HT1080 (cell line): ENCODE results near the gene EFHD1. TPM values are rescaled to one million over a fixed set of nuclear protein-coding genes. Genes with fewer than 3 reads are reported as not detected.

ENCODE experiments used
- DNase-seq: peaks from one replicate; pipeline ENCODE4 v3.0.0-alpha.2; 2015; ENCODE audit warnings: low read depth
- polyA plus RNA-seq, 2 experiments: library from polyadenylated mRNA; depleted of rRNA; stranded (reverse); fragments of >200 nt; gene quantifications; 2 replicates each; pipeline ENCODE4 v1.2.3, GENCODE V29; 2015
- total RNA-seq: library from RNA; depleted of rRNA; stranded (reverse); fragments of >200 nt; shearing (Covaris generic); gene quantifications from 2 replicates; pipeline ENCODE4 v1.2.3, GENCODE V29; 2014; rRNA removed

EFHD1 gene
- not detected in 2 replicates for total RNA-seq
- polyA plus RNA-seq (2015; cell fraction: cytosol; rRNA removed) = not detected in 2 replicates
- not detected in 2 replicates for polyA plus RNA-seq (2015; cell fraction: nucleus; rRNA removed)

DNA sequence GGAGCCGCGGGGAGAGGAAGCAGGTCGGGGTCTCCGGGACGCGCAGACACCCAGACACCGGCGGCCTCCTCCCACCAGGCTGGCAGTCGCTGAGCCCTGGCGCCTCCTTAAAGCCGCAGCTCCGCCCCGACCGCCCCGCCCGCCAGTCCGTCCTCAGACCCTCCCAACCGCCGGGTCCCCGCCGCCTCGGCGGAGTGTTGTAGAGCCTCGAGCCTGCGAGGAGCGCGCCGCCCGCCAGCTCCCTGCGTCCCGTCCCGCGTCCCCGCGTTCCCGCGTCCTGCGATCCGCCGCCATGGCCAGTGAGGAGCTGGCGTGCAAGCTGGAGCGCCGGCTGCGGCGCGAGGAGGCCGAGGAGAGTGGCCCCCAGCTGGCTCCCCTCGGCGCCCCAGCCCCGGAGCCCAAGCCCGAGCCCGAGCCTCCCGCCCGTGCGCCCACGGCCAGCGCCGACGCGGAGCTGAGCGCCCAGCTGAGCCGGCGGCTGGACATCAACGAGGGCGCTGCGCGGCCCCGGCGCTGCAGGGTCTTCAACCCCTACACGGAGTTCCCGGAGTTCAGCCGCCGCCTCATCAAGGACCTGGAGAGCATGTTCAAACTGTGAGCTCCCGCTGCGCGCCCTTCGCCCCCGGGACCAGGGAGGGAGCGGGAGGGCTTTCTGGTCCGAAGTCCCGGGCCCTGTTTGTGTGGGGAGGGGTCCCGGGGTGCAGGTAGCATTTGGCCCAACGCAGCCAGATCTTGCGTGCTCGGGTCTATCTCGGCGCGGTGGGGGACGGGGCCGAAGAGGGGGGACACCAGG lies at the start of gene EFHD1:
TSS of gene EFHD1 (plus strand) at position 192 of the 793 bp plus-strand sequence. CDS start at position 293, 101 bp downstream.
- DNase-seq = no peak

DNA sequence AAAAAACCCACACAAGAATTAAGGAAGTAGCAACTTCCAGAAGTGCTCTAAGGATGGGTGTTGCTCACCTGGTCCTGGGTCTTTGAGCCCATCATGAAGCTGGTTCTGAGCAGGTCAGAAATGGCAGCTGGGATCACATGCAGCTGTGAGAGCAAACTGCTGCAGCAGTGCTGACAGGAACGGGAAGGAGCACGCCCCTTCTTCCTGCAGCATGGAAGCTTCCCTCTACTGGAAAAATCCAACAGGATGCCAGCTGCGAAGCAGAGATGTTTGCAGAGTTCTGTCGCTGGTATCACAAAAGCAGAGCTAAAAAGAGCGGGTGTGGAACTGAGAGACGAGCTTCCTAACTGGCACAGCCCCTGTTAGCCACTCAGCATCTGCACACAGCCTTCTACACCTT lies 49.2 kb upstream of the EFHD1 start:
- DNase-seq = no peak

DNA sequence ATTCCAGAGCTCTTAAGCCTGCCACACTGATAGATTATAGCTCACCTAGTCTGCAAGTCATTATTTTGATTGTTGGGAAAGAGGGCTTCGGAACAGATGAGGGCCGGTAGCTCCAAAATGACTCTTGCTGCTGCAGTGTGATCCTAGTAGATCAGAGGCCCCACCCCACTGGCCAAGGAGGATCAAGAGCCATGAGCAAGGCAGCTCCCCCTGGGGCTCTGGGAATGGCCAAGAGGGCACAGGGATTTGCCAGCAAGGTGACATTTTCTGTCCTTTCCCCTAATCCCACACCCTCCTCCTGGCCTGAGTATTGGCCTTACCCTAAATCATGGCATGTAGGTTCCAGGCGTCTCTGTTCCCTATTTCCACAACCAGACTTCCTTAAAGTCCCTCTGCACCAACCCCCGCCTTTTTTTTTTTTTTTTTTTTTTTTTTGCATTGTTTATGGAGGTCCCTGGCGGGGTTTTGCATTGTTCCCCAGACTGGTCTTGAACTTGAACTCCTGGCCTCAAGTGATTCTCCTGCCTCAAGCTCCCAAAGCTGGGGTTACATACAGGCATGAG lies 46.4 kb upstream of the EFHD1 start:
- no peak for DNase-seq

GRCh38 chr2:232587512-232587911 lies 45.9 kb upstream of the EFHD1 start:
- DNase-seq = no peak

DNA sequence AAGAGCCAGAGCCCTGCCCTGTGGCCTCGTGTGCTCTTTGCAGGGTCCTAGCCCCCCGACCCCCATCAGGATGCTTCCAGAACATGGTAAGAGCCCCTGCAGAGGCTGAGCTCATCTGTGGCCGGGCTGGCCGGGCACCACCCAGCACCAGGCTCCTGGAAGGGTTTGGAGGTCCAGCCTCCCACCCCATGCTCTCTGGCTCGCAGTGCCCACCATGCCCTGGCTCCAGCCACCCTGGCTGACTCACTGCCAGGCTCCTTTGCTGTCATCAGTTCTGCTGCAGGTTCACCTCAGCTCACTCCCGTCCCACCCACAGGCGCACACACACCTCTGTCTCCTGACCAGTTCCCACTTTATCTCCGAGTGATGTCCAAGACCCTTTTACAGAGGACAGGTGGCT lies 45.4 kb upstream of the EFHD1 start:
- DNase-seq = no peak

GRCh38 chr2:232588680-232589585 lies 44.5 kb upstream of the EFHD1 start:
- peak; percentile 67 for DNase-seq

DNA sequence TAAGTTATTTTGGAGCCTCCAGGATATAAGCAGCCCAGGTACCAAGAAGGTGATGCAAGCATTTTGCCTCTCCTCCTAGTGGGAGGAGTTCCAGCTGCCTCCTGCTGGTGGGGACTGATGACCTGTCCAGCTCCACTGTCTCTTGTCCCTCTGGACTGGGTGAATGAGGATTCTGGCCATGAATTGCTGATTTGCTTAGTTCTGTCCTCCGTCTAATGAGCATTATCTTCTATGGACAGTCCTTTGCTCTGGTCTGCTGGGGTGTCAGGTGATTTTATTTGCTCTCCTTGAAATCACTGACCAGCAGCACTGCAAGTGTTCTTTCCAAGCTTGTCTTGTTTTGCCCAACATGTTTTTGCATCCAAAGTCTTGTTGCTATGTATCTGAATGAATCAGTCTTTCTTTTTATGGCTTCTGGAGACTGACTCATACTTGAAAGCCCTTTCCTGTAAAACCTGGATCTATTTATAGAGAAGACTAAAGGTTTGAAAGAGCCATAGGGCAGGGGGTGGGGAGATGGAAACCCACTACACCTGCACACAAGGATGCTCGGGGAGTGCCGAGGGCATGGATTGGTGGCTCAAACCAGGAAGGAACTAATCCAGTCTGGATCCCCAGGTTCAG lies 40.5 kb upstream of the EFHD1 start:
- peak; percentile 88 for DNase-seq

- no peak for DNase-seq
These were observed 39.4 kb upstream of the EFHD1 start for GRCh38 chr2:232593982-232594381.

GRCh38 chr2:232597362-232598079 lies 35.9 kb upstream of the EFHD1 start:
- DNase-seq = no peak

DNA sequence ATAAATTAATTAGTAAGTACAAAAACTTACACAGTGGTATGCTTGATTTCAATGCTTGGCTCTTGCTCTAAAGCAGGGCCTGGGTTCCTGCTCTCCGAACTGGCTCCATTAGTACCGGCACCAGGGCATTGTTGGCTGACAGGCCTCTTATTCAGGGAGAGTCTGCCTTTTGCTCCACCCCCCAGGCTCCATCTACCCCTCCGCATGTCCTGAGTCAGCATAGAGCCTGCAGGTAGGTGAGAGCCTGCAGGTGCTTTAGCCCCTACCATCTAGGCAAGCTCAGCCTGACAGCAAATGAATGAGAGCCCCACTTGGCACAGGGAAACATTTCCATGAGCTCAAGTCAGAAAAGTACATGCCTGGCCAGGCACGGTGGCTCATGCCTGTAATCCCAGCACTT lies 35.1 kb upstream of the EFHD1 start:
- DNase-seq = no peak

GRCh38 chr2:232600053-232600773 lies 33.2 kb upstream of the EFHD1 start:
- no peak for DNase-seq

DNA sequence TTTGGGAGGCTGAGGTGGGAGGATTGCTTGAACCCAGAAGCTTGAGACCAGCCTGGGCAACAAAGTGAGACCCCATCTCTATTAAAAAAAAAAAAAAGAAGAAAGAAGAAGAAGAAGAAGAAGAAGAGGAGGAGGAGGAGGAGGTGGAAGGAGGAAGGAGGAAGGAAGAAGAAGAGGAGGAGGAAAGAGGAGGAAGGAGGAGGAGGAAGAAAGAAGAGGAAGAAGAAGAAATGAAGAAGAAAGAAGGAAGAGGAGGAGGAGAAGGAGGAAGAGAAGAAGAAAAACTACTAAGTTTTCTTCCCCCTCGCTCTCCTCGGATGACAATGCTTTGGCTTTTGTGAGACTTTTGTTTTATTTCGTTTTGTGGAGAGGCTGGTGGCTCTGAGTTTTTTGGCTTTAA lies 30.1 kb upstream of the EFHD1 start:
- DNase-seq = no peak

DNA sequence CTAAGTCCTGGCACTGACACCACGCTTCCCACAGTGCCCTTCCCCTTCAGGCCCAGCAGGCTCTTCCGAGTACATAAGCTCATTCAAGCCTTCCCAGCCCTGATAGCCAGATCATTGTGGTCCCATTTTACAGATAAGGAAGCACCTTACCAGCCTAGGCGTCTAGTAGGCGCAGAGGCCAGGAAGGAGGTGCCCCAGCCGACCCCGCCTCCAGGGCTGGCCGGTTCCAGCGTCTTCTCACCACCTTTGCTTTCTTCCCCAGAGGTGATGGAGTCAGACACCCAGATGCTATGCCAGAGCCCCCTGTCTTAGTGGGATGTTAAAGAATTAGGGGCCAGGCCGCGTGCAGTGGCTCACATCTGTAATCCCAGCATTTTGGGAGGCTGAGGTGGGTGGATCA lies 28.9 kb upstream of the EFHD1 start:
- no peak for DNase-seq

GRCh38 chr2:232607011-232607410 lies 26.4 kb upstream of the EFHD1 start:
- DNase-seq = no peak

DNA sequence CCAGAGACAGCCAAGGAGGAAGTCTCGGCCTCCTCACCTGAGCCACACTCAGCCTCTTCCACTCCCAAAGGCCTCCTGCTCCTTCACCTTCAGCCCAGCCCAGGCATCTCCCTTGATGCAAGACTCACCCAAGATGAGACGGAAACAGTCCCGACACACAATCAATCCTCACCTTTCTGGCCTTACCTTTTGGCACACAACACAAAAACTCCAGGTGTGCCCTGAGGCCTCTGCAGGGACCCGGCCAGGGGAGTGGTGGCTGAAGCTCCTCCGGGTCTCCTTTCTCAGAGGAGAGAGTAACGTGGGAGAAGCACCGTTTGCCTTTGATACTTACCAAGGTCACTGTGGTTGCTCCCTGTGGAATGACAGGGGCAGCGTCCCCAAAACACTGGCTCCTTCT lies 23.8 kb upstream of the EFHD1 start:
- no peak for DNase-seq

DNA sequence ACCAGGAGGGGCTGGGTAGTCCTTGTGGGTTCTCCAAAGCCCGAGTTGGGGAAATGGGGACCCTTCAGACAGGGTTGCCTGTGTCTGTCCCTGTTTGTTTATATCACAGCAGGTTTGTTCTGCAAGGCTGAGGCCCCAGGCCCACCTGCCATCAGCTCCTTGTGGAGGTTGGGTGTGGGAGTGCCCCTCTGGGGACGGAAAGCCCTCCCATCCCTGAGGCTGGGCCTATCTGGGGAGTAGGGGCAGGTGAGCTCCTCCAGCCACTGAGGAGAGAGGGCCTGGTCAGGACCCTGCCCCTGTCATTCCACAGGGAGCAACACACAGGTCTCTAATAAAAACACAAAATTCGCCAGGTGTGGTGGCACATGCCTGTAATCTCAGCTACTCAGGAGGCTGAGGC lies 23.3 kb upstream of the EFHD1 start:
- no peak for DNase-seq

DNA sequence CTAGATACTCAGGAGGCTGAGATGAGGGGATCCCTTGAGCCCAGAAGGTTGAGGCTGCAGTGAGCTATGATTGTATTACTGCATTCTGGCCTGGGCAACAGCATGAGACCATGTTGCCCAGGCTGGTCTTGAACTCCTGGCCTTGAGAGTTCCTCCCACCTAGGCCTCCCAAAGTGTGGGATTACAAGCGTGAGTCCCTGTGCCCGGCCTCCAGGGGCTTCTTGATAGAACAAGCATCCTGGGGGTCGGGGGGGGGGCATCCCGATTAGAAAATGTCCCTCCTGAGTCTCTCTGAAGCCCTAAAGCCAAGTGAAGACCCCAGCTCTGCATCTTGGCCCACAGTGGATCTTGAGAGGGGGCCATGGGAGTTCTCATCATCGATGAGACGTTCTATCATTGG lies 22.3 kb upstream of the EFHD1 start:
- DNase-seq = no peak

DNA sequence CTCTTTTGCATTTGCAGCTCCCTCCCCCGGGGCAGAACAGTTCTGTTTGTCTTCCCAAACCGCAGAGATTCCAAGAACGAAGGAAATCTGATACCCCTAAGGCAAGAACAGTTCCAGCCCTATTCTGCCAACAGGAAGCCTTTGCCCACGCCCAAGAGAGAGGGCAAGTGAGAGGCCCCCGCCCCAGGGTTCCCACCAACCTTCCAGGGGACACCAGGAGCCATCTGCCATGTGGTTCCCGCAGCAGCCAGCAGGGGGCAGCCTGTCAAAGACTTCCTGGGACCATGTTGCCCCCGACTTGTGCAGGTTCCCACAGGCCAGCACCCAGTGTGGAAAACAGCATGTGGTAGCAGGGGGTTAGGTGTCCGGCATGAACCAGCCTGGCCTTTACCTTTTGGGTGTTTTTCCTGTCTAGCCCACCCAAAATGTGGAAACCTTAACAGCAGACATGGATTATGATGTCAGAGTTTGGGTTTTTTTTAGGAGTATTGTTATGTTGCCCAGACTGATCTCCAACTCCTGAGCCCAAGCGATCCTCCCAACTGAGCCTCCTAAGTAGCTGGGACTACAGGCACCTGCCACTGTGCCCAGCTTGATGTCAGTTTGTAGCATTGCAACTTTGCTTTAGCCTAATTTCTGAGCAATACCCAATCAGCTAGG lies 21.7 kb upstream of the EFHD1 start:
- DNase-seq = peak; percentile 89

DNA sequence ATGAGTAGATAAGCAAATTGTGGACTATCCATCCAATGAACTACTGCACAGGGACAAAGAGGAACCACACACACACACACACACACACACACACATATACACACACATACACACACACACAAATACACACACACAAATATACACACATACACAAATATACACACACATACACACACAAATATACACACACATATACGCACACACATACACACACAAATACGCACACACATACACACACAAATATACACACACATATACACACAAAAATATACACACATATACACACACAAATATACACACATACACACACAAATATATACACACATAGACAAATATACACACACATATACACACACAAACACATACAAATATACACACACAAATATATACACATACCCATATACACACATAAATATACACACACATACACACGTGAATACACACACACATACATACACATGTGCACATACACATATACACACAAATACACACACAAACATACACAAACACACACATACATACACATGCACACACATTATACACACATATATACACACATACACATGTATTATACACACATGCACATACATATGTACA lies 19.8 kb upstream of the EFHD1 start:
- DNase-seq = no peak
